Heart left ventricle (tissue), 16 donors: ENCODE data around the gene DNAJC5. TPM values are rescaled to one million over a fixed set of nuclear protein-coding genes. Genes with fewer than 3 reads are reported as not detected.
A peak's percentile ranks its signal among the peaks of the same experiment; 100 is the strongest.
"Not testable (repeated sequence)": the region's sequence is repeated elsewhere in the genome, so short reads cannot be mapped to it uniquely, and the experiment has no call there.

Source experiments
- ATAC-seq, 4 donors: fragments of 200-7000 bp; cut with Tn5 transposase; one replicate each; pipeline ENCODE4 v1.9.1; 2020 to 2022; ENCODE audit warnings: moderate library complexity in 4 of 4, mild to moderate bottlenecking in 3 of 4, moderate number of reproducible peaks in 1 of 4
- DNase-seq, 5 donors: peaks; one replicate each; pipeline ENCODE4 v3.0.0-alpha.2; 2020
- H3K27ac ChIP-seq, 12 donors: fragments of 200-600 bp; sonication (generic) in 4 of 12; one replicate each; pipeline versions ENCODE4 v1.5.0 to v1.8.0; 2016 to 2022; ENCODE audit warnings: mild to moderate bottlenecking in 2 of 12
- H3K27me3 ChIP-seq, 9 donors: fragments of 200-600 bp; sonication (generic) in 2 of 9; one replicate each; pipeline versions ENCODE4 v1.5.1 to v1.8.0; 2016 to 2022; ENCODE audit warnings: mild to moderate bottlenecking in 3 of 9
- H3K36me3 ChIP-seq, 9 donors: fragments of 200-600 bp; sonication (generic) in 2 of 9; one replicate each; pipeline versions ENCODE4 v1.5.0 to v1.8.0; 2018 to 2022; ENCODE audit warnings: mild to moderate bottlenecking in 2 of 9
- H3K4me1 ChIP-seq, 12 donors: fragments of 200-600 bp; sonication (generic) in 4 of 12; one replicate each; pipeline versions ENCODE4 v1.5.0 to v1.8.0; 2016 to 2022; ENCODE audit warnings: mild to moderate bottlenecking in 3 of 12
- H3K4me3 ChIP-seq, 12 donors: fragments of 200-600 bp; sonication (generic) in 4 of 12; one replicate each; pipeline versions ENCODE4 v1.5.0 to v1.8.0; 2017 to 2022; ENCODE audit warnings: mild to moderate bottlenecking in 9 of 12, moderate library complexity in 4 of 12
- H3K9me3 ChIP-seq, 12 donors: fragments of 200-600 bp; sonication (generic) in 4 of 12; one replicate each; pipeline versions ENCODE4 v1.5.0 to v1.8.0; 2016 to 2022; ENCODE audit warnings: mild to moderate bottlenecking in 1 of 12
- POLR2A ChIP-seq, 2 donors: fragments of 450-650 bp; IDR thresholded peaks; one replicate each; pipeline ENCODE4 v1.6.1; 2017; ENCODE audit warnings: antibody characterized with exemption in 2 of 2, mild to moderate bottlenecking in 2 of 2, moderate library complexity in 2 of 2
- WGBS, 4 donors: extraction: QIAGEN DNeasy Blood & Tissue Kit in 2 of 4; methylation state at CpG; one replicate each; pipeline versions ENCODE4 v1.1.5 to v1.1.7; 2013 to 2018; 5-methylcytosine and 5-hydroxymethylcytosine counted together
- intact Hi-C, 10 donors: fragments of 100-400 bp; cut with DNase I; formaldehyde crosslinking; loops; one replicate each; pipeline versions ENCODE4 v1.11.1 to v1.14.2; 2022
- polyA plus RNA-seq, 2 donors: library from polyadenylated mRNA; stranded (reverse); fragments of 200-250 nt; gene quantifications; one replicate each; pipeline ENCODE4 v1.2.3, GENCODE V29; 2013
- total RNA-seq, 9 donors: library from RNA; depleted of rRNA in 2 of 9; stranded (reverse); fragments of >200 nt in 2 of 9; fragmentation: NEBNext Ultra II Directional in 3 of 9; extraction: Animal tissue kit (Norgen Biotek cat#: 25700) in 3 of 9; gene quantifications; one replicate each; pipeline versions ENCODE4 v1.1.0 to v1.2.4, GENCODE V29; 2016 to 2023
- TF ChIP-seq, protein P1 (sequence below), 12 donors: fragments of 200-600 bp; sonication (generic) in 4 of 12; IDR thresholded peaks; one replicate each; pipeline versions ENCODE4 v1.5.0 to v1.8.0; 2018 to 2022; ENCODE audit warnings: antibody characterized with exemption in 12 of 12, mild to moderate bottlenecking in 5 of 12
- donor health status: ischemic (EF 13 %, LVEDD 7.1; RV severe dilation, severe dysfunction).
- donor health status: healthy with polysubstance abuse.
- donor health status: DM: no; HTN: yes; CAD: no.
- donor health status: DM: no; HTN: no; CAD: no.
- donor health status: ischemic (EF 25% LVEDD 6.9; RV normal size, moderate dysfunction).
- donor health status: ischemic (EF 25% LVEDD 5.7; RV mildly dilated, moderate dysfunction).
- donor health status: healthy.
- donor health status: DM: yes; HTN: yes; CAD: no.
- donor health status: ischemic (EF 35%, LVEDD 5.7; RV mildly dilated, moderate dysfunction).
- donor health status: nonischemic (EF 11% LVEDD 7.7; RV severe dilation, severe dysfunction).
- donor health status: DM: yes; HTN: yes; CAD: no.
- donor health status: PGD.
- donor health status: ischemic (EF 29% LVEDD 5.4; RV normal size, mild dysfunction).
- donor health status: nonischemic (EF 23%, LVEDD 6.1; RV moderate dilation, normal function).

Gene DNAJC5
- total and polyA plus RNA-seq, 11 donors = 21.1 to 57.1 (median 46.1) TPM

DNA sequence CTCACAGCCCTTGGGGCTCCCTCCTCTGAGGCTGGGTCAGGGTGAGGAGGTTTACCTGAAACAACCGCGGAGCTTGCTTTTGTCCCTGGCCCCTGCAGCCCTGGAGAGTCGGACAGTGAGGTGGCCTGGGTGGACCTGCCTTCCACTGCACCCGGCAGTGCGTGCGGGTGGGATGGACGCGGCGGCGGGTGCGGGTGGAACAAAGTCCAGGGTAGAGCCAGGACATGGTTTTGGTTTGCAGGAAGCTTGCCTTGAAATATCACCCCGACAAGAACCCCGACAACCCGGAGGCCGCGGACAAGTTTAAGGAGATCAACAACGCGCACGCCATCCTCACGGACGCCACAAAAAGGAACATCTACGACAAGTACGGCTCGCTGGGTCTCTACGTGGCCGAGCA is 34.1 kb downstream of the DNAJC5 start:
- DNase-seq (no peak), ATAC-seq (no peak)
- intact Hi-C loops = no loop called here
- H3K9me3 ChIP-seq = no peaks in the 10 kb centered on the region
- TF ChIP-seq POLR2A (IDR thresholded peaks at IDR 0.05) = no peak
- TF ChIP-seq, protein P1, sequence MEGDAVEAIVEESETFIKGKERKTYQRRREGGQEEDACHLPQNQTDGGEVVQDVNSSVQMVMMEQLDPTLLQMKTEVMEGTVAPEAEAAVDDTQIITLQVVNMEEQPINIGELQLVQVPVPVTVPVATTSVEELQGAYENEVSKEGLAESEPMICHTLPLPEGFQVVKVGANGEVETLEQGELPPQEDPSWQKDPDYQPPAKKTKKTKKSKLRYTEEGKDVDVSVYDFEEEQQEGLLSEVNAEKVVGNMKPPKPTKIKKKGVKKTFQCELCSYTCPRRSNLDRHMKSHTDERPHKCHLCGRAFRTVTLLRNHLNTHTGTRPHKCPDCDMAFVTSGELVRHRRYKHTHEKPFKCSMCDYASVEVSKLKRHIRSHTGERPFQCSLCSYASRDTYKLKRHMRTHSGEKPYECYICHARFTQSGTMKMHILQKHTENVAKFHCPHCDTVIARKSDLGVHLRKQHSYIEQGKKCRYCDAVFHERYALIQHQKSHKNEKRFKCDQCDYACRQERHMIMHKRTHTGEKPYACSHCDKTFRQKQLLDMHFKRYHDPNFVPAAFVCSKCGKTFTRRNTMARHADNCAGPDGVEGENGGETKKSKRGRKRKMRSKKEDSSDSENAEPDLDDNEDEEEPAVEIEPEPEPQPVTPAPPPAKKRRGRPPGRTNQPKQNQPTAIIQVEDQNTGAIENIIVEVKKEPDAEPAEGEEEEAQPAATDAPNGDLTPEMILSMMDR (IDR thresholded peaks at IDR 0.05) = no peak
- 95 to 97% (median 96%) methylated on average over 25 to 26 of the region's 26 CpGs for WGBS, 4 donors
- H3K4me1 ChIP-seq = peaks cover 0 to 28% (median 4%) of the 10 kb centered on the region in 12 donors
- H3K27ac ChIP-seq = no peak overlapping the region
- H3K36me3 ChIP-seq = peaks cover 0 to 82% (median 58%) of the 10 kb centered on the region in 9 donors
- H3K27me3 ChIP-seq = no peaks in the 10 kb centered on the region
- no peak overlapping the region for H3K4me3 ChIP-seq

DNA sequence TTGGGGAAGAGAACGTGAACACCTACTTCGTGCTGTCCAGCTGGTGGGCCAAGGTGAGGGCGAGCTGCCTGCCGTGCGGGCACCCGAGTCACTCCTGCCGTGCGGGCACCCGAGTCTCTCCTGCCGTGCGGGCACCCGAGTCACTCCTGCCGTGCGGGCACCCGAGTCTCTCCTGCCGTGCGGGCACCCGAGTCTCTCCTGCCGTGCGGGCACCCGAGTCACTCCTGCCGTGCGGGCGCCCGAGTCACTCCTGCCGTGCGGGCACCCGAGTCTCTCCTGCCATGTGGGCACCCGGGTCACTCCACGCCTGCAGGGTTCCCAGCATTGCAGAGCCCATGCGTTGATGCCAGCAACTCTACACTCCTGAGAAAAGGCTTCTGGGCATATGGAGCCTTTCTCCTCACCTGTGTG is 34.6 kb downstream of the DNAJC5 start:
- Histone ChIP-seq H3K4me1 (peaks cover 0 to 27% (median 4%) of the 10 kb centered on the region in 12 donors), H3K36me3 (peaks cover 0 to 84% (median 61%) of the 10 kb centered on the region in 9 donors)
- WGBS, 4 donors = 95 to 97% (median 96%) methylated on average over 19 to 31 of the region's 31 CpGs
- H3K27me3 ChIP-seq, DNase-seq, H3K4me3 ChIP-seq, ATAC-seq, intact Hi-C loops, H3K27ac ChIP-seq, H3K9me3 ChIP-seq: not testable (repeated sequence)

DNA sequence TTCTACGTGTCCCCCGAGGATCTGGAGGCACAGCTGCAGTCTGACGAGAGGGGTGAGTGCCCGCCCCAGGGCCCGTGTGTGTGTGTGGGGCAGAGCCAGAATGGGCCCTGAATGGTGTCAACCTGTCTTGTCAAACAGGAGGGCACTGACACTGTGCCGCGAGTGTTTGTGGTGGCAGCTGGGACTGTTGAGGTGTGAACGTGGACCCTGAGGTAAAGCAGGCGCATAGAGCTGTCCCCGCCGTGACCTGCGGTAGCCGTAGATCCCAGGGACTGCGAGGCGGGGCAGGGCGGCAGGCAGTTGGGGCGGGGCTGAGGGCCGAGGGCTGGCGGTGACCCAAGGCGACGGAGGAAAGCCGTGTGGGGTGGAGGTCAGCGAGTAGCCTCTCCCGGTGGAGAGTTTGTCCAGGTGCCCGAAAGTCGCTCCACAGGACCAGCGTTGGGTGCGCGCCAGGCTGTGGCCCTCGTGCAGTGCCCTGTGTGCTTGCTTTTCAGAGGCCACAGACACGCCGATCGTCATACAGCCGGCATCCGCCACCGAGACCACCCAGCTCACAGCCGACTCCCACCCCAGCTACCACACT is 36.1 kb downstream of the DNAJC5 start:
- no peaks in the 10 kb centered on the region for H3K9me3 ChIP-seq
- DNase-seq (peak in 4 of 5 donors; percentile 62 to 91 (median 84)), ATAC-seq (peak; percentile 89 to 92 (median 92))
- peak overlapping the region in 7 of 12 donors; percentile 13 to 81 (median 60) for H3K27ac ChIP-seq
- peaks cover 0 to 19% (median 4%) of the 10 kb centered on the region in 12 donors for H3K4me1 ChIP-seq
- no peaks in the 10 kb centered on the region for H3K27me3 ChIP-seq
- no peak for TF ChIP-seq POLR2A (IDR thresholded peaks at IDR 0.05)
- TF ChIP-seq, protein P1 (IDR thresholded peaks at IDR 0.05) = no peak
- intact Hi-C loops = no loop called here
- peaks cover 6 to 94% (median 77%) of the 10 kb centered on the region in 9 donors for H3K36me3 ChIP-seq
- no peak overlapping the region for H3K4me3 ChIP-seq
- WGBS, 4 donors = 49 to 86% (median 62%) methylated on average over 30 to 37 of the region's 37 CpGs

DNA sequence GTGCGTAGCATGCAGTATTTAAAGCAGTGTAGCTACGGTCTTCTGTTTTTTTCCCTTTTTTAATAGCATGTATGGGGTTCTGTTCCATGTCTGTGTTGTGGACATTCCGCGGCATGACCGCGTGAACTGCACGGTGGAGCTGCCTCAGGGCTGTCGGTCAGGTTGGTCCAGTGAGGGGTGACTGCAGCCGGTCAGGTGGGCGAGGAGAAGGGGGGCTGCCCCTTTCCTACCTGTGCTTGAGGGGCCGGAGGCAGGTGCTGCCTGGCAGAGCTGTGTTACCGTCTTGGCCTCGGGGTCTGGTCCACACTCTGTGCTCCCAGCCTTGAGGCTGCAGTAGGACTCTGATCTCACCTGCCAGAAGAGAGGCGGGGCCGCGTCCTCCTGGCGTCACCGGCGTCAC is 36.8 kb downstream of the DNAJC5 start:
- Histone ChIP-seq H3K4me3 (no peak overlapping the region), H3K36me3 (peaks cover 6 to 95% (median 75%) of the 10 kb centered on the region in 9 donors), H3K9me3 (no peaks in the 10 kb centered on the region), H3K27ac (peak overlapping the region in 6 of 12 donors; percentile 44 to 81 (median 60)), H3K4me1 (peaks cover 0 to 19% (median 4%) of the 10 kb centered on the region in 12 donors), H3K27me3 (no peaks in the 10 kb centered on the region)
- intact Hi-C loops = no loop called here
- ATAC-seq (peak in 1 of 4 donors; percentile 3), DNase-seq (peak in 2 of 5 donors; percentile 30 to 40)
- WGBS, 4 donors = 90 to 94% (median 92%) methylated on average over 18 to 19 of the region's 19 CpGs
- TF ChIP-seq, protein P1 (IDR thresholded peaks at IDR 0.05) = no peak
- no peak for TF ChIP-seq POLR2A (IDR thresholded peaks at IDR 0.05)
